OCI-LY3 (cell line): ENCODE results near the gene PAX5.

Experiments used
- CTCF ChIP-seq: fragments of 200-600, 300-600 bp; sonication (generic); IDR thresholded peaks from 2 replicates; pipeline ENCODE4 v1.5.1; 2014; ENCODE audit warnings: antibody characterized with exemption, low read length, low read depth
- EZH2phosphoT487 ChIP-seq: fragments of 200-600 bp; shearing (Covaris generic); IDR thresholded peaks from 2 replicates; pipeline ENCODE4 v1.6.1; 2018; ENCODE audit warnings: antibody characterized with exemption, mixed run types, low read depth

DNA sequence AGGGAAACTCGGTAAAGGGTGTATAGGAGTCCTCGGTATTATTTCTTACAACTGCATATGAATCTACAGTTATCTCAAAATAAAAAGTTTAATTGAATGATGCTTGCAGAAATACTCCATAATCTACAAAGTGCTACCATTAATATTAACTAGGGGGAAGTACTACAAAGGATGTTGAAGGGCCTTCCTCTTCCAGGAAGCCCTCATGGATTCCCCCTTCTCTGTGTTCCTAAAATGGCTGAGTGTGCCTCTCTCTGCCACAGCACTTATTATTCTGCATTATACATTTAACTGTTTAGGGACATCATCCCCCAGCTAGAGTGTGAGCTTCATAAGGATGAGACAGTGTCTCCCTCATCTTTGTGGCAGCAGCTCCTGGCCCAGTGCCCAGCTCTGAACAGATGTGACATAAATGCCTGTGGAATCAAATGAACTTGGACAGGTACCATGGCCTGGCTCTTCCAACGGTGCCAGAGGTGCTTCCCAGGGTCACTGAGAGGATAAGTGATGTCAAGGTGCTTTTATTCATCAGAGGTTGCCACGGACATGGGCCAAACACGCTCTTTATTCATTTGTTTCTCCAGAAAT is 99.5 kb downstream of the PAX5 start:
- TF ChIP-seq CTCF, result no peak
- TF ChIP-seq EZH2phosphoT487, result no peak
